GM18868 (cell line): ENCODE measurements around the gene TADA2A.
"Not testable (repeated sequence)": the region's sequence is repeated elsewhere in the genome, so short reads cannot be mapped to it uniquely, and the experiment has no call there.

Experiments
- ATAC-seq: cut with Tn5 transposase; IDR thresholded peaks from one replicate; pipeline ENCODE4 v1.9.1; 2021; ENCODE audit warnings: mild to moderate bottlenecking, moderate library complexity; ENCODE audit not compliant: unreplicated experiment

The TADA2A gene

DNA sequence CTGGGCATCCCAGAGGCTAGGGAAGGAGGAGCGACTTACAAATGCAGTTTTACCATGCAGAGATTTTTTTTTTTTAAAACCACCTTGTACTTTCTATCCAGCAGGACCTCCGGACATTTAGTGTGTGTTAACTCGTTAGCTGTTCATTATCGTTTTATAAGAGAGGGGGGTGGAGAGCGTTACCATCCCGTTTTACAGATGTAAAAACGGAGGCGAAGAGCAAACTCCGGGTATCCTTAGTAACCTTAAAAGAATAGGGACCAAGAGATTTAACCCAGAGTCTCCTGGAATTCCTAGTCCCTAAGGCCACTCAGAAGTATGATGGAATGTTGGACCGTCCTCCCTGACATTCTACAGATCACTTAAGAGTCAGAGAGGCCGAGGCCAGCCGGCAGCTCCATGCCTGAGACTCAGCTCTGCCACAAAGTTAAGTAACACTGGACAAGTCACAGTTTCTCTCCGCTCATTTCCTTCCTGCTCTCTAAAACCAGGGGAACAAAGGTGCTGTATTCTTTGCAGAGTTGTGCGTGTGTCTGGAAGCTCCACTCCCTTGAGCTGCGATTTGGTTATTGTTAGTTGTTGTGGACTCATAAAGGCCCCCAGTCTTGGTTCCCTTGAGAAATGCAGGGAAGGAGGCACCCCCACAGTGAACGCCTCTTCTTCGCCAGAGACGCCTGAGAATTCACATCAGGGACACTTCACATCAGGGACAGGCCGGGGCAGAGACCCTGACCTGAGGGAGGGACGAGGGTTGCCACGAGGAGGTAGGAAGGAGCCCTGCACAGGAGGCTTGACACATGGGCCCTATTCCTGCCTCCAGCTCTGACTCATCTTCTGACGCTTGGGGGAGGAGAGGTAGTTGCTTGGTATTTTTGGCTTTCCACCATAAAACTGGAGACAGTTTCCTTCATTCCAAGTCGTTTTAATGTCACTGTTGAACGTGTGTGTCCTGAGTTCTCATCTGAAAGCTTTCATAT, 84.2 kb downstream of the TADA2A start:
- no peak for ATAC-seq

DNA sequence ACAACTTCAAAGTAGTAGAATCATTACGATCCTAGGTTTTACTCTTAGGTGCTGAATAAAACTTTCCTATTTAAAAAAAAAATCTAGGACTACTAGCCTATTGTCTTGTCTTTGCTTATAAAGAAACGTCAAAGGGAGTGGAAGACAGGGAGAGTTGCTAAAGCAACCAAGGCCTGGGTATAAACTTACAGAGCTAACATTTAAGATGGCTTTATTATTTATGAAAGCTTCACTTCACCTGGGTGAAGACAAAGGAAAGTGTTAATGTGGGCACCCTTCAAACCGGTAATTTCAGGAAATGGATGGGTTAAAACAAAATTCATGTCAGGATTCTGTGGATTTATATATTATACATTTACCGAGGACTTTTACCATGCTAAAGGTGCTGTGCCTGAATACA, 85.5 kb downstream of the TADA2A start:
- no peak for ATAC-seq

DNA sequence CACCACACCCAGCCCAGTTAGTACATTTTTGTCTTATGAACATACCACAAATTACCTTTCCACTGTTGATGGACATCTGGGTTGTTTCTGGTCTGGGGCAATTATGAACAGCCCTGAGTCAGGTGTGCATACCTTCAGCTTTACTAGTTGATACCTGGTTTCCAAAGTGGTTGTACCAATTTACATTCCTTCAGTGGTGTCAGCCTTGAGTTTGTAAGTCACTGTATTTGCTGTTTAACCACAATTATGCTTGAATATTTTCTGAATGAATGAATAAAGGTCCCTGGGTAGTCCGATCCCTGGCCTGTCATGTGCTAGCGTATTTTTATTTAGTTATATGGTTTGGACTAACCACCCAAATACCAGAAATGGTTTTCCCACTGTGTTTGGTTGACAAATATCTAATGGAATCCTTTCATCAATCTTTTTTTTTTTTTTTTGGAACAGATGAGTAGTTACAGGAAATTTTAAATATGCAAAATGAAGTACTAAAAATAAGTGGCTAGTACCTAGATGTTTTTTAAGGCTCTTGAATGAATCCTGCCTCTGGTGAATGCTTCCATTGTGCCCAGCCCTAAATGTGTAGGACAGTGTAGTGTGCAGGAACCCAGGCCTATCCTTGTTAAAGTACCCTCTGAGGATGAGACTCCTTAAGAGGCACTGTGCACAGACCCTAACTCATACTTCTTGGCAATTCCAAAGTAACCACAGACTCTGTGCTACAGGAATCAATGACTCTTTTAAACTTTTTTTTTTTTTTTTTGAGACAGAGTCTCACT, 86.8 kb downstream of the TADA2A start:
- no peak for ATAC-seq

DNA sequence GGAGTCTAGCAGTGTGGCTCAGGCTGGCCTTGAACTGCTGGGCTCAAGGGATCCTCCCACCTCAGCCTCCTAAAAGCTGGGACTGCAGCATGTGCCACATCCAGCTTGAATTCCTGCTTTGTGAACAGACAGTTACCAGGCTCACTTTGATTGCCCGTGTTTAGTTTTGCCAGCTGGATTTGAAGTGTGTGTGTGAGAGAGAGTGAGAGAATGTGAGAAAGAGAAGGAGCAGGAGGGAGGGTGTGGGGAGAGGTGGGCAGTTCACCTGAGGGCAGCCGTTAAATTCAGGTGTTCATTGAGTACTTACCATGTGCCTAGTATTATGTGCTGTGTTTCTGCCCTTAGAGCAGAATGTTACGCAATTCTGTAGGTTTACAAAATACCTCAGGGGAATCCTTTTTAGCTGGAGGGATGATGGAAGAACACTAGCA, 87.7 kb downstream of the TADA2A start:
- ATAC-seq, result no peak

DNA sequence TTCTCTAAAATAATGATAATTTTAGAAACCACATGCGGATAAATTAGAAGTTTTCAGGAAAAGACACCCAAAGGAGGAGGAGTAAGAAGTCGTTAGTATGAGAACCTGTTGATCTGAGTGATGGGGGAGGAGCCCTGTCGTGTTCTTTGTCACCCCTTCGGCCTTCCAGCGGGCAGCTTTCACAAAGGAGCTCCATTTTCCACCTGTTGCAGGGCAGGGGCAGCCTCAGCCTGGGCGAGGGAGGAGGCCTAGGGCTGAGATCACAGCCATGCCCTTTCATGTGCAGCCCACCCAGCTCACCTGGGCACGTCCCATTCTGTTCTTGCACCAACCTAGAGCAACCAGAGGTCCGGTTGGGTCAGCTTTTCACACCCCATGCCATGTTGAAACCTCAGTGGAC, 88.3 kb downstream of the TADA2A start:
- ATAC-seq, result no peak

DNA sequence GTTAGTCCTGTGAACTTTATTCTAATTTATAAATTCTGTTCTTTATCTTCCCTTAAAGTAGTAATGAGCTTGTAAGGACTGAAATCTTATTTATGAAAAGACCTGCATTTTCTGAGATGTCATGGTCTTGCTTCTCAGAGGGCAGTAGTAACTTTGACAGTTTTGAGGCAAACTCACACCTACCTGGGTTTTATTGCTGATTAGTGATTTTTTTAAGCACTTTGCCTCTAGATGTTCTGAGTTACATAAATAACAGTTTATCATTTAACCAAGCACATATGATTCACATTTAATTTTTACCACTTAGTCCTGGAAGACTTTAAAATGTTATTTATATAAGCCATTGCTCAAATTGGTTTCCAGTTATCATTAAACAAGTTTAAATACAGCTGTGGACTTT, 93.7 kb downstream of the TADA2A start:
- ATAC-seq, result no peak

DNA sequence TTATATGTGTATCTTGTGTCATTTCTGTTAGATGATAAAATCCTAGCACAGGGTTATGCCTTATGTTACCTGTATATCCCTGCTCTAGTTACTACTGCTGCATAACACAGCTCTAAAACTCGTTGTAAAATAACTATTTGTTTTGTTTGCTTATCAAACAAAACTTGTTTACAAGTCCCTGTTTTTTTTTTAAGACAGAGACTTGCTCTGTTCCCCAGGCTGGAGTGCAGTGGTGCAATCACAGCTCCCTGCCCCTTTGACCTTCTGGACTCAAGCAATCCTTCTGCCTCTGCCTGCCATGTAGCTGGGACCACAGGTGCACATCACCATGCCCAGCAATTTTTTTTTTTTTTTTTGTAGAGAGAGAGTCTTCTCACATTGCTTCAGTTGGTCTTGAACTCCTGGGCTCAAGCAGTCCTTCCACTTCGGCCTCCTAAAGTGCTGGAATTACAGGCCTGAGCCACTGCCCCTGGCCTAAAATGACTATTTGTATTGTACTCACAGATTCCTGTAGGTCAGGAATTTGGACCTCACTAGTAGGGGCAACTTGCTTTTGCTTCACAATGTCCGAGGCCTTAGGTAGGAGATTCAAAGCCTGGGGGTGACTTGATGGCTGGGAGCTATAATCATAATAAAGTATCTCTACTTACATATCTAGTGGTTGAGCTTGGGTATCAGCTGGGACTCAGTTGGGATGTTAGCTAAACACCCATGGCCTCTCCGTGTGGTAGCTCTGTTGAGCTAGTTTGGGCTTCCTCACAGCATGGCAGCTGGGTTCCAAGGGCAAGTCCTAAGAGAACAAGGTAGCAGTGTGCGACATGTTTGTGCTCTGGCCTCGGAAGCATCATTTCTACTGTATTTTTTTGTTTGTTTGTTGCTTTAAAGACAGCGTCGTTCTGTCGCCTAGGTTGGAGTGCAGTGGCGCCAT, 95.6 kb downstream of the TADA2A start:
- no peak for ATAC-seq

DNA sequence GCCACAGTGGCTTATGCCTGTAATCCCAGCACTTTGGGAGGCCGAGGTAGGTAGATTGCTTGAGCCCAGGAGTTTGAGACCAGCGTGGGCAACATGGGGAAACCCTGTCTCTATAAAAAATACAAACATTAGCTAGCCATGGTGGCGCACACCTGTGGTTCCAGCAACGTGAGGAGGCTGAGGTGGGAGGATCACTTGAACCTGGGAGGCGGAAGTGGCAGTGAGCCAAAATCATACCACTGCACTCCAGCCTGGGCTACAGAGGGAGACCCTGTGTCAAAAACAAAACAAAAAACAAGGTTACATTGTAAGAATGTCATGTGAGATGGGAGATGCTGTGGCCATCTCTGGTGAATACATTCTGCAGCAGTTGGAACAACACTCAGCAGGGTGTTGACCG, 96.5 kb downstream of the TADA2A start:
- ATAC-seq, result no peak

DNA sequence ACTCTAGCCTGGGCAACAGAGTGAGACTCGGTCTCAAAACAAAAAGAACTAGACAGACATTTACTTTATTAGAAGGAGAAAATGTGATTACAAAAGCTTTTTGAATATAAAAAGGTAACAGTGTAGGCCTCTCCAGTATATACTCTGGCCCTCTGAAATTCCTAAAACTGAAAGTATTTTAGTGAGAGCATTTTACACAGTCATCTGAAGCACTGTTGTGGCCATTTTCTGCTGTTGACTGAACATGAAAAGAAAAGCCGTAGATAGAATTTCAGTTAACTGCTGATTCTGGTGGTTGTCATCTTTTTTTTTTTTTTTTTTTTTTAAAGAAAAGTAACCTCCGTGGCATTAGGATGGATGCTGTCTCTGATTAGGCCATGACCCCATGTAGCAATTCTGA, 98.6 kb downstream of the TADA2A start:
- ATAC-seq, result no peak

DNA sequence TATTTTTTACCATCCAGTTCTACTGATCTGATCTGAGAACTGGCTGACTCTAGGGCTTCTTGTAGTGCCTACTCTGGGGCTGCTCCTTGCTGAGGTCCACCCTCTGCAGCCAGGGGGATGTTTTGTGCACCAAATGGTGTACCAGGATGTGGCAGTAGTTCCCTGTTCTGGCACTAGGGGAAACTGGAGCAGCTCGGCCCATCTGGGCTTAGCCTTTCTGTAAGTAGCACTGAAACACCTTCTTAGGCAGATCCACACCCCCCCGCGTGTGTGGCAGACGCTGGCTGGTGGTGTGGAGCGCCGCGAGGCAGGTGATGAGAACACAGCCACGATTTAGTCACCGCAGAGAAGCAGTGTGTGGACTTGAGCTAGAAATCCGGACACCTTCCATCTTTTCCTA, 100.0 kb downstream of the TADA2A start:
- ATAC-seq, result no peak

DNA sequence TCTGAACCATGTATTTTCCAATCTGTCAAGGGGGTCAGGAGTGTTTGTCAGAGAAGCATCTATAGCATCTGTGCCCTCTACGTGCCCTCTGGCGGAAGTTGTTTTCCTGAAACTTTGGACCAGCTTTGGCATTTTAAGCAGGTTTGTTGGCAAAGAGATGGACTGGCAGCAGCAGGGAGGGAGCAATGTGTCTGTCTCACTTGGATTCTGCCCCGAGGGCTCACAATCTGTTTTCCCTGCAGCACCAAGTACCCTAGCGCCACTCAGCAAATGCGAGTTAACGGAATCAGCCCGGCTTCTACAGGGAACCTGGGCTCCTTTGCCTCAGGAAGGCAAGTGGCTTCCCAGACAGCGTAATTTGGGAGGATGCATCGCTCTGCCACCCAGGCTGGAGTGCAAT, 100.4 kb downstream of the TADA2A start:
- ATAC-seq, result no peak

DNA sequence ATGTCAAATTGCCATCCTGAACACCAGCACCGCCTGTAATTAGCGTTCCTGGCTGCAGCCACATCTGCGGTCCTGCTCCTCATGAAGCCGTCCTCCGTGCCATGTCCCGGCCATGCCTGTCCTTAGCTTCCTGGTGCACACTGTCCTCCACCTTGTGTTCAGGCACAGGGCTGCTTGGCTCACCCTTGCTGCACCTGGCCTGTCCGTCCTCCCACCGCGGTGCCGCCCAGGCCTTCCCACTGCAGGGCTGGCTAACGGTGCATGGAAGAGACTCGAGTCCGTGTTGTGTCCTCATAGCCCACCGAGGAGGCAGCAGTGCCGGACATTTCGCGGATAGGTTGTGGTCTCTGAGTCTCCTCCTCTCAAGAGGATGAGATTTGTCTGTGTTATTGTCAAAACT, 103.4 kb downstream of the TADA2A start:
- no peak for ATAC-seq

DNA sequence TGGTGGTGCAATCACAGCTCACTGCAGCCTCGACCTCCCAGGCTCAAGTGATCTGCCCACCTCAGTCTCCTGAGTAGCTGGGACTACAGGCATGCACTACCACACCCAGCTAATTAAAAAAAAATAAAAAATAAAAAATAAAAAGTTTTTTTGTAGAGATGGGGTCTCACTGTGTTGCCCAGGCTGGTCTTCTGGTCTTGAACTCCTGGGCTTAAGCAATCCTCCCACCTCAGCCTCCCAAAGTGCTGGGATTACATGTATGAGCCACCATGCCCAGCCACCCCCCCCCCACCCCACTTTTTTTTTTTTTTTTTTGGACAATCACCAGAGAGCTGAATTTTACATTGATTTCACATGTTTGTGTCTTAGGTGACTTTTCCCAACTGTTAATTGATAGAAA, 105.0 kb downstream of the TADA2A start:
- ATAC-seq, result not testable (repeated sequence)

DNA sequence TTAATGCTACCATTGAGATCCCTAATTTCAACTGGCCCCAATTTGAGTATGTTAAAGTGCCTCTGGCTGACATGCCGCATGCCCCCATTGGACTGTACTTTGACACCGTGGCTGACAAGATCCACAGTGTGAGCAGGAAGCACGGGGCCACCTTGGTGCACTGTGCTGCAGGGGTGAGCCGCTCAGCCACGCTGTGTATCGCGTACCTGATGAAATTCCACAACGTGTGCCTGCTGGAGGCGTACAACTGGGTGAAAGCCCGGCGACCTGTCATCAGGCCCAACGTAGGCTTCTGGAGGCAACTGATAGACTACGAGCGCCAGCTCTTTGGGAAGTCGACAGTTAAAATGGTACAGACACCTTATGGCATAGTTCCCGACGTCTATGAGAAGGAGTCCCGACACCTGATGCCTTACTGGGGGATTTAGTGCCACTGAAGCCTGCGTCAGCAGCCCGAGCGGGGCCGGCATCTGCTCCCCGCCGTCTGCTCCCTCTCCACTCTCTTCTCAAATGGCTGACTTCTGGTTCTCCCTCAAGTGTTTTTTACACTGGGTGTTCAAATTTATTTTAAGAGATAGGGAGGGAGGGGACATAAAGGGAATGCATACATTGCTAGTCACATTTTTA, 105.9 kb downstream of the TADA2A start:
- no peak for ATAC-seq

DNA sequence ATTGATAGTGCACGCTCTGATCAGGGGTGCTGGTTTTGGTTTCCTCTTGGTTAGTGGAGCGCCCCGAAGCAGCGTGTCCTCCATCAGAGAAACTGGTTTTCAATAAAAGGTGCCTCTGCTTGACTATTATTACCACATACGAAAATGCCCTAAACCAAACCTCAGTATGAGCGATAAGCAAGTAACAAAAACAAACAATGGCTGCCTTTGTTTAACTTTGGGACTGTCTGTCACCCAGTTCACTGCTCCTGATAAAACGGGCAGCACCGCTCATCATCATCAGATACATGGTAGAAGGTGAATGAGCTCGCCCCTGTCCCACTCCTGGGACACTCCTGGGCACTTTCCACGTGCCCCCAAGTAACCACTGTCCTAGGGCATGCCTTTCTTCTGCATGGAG, 107.0 kb downstream of the TADA2A start:
- no peak for ATAC-seq

DNA sequence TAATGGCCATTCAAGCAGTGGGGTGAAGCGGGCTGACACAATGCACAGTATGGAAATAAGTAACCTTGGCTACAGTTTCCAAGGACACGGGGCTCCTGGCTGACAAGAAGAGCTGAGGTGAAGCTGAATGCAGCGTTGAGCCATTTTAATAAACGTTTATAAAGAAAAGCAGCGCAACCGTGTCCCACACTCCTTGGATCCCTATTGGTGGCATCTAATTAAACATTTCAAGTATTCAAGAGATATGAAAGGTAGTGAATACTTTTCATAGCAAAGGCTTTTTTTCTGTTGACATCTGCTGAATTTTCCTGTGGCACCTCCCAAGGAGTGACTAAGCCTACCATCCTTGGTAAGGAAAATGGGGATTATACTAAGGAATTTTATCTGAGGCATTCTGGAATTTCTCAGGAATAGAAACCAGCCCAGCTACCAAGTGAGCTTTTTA, 109.5 kb downstream of the TADA2A start:
- no peak for ATAC-seq

DNA sequence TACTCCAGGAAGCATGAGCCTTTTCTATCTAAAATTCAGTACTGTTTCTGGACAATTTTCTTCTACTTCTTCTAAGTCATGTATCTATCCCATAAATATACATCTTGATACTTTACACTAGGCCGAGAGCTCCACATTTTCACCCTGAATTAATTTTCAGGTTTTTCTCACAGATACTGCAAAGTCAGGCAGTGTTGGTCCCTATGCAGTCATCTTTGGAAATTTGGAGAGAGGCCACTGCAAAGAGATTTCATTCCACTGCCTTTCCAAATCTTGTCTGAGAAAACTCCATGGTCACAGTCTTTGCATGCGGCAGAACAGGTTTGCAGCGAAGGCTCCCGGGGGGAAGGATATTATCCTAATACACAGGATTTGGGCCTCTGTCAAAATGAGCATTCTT, 111.2 kb downstream of the TADA2A start:
- ATAC-seq, result no peak

DNA sequence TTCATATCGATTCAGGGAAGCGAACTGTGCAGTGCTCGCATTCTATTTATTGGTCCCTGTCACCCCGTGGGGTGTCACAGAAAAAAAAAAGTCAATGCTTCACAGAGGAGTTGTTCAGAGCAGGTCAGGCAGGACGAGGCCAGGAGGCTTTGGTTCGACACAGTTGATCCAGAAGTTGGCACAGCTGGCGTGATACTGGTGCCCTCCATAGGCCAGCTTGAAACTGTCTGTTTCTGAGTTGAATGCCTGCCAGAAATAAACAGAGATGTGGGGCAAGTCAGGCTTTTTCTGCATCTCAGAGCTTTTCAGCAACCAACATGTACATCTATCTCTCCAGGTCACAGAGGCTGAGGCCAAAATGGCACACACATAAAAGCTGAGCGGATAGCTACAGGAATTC, 112.1 kb downstream of the TADA2A start:
- ATAC-seq, result no peak

DNA sequence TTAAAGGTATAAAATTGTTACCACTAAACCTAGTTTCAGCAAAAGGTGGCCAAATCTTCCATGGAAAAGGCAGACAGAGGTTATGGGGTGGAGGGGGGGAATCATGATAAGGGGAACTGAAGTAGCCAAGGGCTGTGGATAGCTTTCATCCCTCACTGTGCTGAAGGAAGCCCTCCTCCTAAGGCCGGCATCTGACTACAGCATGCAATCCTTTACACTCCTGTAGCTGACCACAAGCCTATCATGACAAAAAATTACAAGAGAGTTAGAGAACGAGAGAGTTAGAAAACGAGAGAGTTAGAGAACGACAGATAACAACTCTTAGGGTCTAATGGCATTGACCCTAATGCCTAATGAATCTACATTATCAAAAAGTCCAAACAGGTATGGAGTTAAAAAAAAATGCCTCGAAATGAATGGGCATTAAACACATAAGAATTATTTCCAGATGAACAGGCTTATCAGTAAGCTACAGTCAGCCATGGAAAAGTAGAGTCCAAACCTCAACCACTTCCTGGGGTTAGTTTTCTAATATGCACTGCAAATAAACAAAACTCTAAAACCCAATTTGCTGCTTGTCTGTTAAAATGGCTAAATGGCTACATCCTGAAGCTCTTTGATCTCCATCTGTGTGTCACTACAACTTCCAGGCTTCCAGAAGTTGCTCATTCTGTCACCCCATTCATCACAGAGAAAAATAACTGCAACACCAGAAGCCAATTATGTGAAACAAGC, 112.7 kb downstream of the TADA2A start:
- no peak for ATAC-seq

DNA sequence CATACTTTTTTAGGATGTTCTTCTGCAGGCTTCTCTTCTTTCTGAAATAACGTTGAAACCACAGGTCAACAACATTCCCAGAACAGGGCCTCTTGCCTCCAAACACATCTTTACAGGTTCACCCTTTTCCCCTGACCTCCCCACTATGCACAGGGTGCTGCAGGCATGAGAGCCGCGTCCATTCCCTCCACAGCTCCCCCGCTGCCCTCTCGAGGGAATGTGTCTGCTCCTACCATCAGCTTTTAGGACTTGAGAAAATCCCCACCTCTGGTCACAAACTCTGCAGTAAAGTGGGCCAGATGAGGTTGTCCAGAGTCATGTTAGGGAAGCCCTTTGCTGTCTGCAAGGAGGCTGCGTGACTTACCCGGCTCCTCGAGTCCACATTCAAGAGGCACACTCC, 113.5 kb downstream of the TADA2A start:
- no peak for ATAC-seq
